Peyer's patch (tissue), 4 donors: ENCODE measurements around the gene PABPN1L. TPM values are rescaled to one million over a fixed set of nuclear protein-coding genes. Genes with fewer than 3 reads are reported as not detected.
A peak's percentile ranks its signal among the peaks of the same experiment; 100 is the strongest.

Experiments
- DNase-seq, 3 donors: peaks; one replicate each; pipeline ENCODE4 v3.0.0-alpha.2; 2017 to 2019
- H3K27ac ChIP-seq, 4 donors: fragments of 200-600 bp; sonication (generic); one replicate each; pipeline ENCODE4 v1.5.1; 2016 to 2019
- H3K27me3 ChIP-seq, 2 donors: fragments of 200-600 bp; sonication (generic); one replicate each; pipeline ENCODE4 v1.5.1; 2019
- H3K36me3 ChIP-seq, 3 donors: fragments of 200-600 bp; sonication (generic); one replicate each; pipeline ENCODE4 v1.5.1; 2016 to 2019
- H3K4me1 ChIP-seq, 4 donors: fragments of 200-600 bp; sonication (generic); one replicate each; pipeline ENCODE4 v1.5.1; 2016 to 2019
- H3K4me3 ChIP-seq, 4 donors: fragments of 200-600 bp; sonication (generic); 1 replicate in 3 of 4; 2 replicates in 1 of 4; pipeline ENCODE4 v1.5.1; 2016 to 2019; ENCODE audit warnings: mild to moderate bottlenecking in 1 of 4
- H3K9me3 ChIP-seq, 4 donors: fragments of 200-600 bp; sonication (generic); one replicate each; pipeline ENCODE4 v1.5.1; 2016 to 2019; ENCODE audit warnings: mild to moderate bottlenecking in 1 of 4
- POLR2A ChIP-seq, 2 donors: fragments of 450-650 bp; IDR thresholded peaks; one replicate each; pipeline ENCODE4 v1.5.1; 2017; ENCODE audit warnings: antibody characterized with exemption in 2 of 2, mild to moderate bottlenecking in 2 of 2, moderate library complexity in 2 of 2
- total RNA-seq, 4 donors: library from RNA; depleted of rRNA; stranded (reverse); fragments of >200 nt; gene quantifications; one replicate each; pipeline ENCODE4 v1.1.0, GENCODE V29; 2016
- TF ChIP-seq, protein P1 (sequence below), 6 experiments: fragments of 450-650 bp in 4 of 6; fragments of 200-600 bp in 2 of 6; sonication (generic) in 1 of 6; IDR thresholded peaks; one replicate each; pipeline ENCODE4 v1.5.1; 2017 to 2019; ENCODE audit warnings: antibody characterized with exemption in 6 of 6, mild to moderate bottlenecking in 3 of 6, moderate library complexity in 1 of 6

The PABPN1L gene
- total RNA-seq, 4 donors from 2014 or later = not detected

DNA sequence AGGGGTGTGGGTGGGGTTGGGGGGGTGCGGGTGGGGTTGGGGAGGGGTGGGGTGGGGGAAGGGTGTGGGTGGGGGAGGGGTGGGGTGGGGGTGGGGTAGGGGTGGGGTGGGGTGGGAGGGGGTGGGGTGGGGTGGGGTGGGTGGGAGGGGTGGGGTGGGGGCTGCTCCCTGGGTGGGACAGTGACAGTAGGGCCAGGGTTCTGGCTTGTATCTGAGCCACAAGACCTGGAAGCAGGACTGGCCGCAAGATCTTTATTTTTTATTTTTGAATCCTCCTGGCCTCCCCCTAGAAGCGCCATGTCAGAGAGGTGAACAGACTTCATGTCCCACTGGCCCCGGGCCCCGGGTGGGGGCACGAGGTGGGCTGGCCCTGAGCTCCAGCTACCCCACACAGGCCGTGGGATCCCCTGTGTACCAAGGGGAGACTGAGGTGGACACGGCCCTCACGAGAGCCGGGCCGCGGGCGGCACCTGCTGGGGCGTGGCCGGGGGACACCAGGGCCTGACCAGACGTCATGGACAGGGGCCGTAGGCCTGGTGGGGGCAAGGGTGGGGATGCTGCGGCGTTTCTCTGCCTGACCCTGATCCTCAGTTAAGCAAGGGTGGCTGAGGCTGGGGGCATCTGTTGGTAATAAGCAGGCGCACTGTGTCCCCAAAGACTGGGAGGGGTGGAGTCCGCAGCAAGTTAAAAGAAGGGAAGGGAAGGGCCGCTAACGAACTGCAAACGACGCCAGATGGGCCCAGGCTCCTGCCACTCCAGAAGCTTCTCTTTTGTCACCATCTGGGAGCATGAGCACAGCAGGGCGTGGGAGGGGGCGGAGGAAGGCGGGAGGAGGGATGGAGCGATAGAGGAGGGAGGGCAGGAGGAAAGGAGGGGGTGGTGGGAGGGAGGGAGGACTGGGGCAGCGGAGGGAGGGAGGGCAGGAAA is 22.3 kb upstream of the PABPN1L start:
- Histone ChIP-seq H3K36me3 (peaks cover 0 to 14% (median 0%) of the 10 kb centered on the region in 3 donors), H3K27me3 (no peaks in the 10 kb centered on the region), H3K9me3 (no peaks in the 10 kb centered on the region), H3K27ac (peak overlapping the region in 1 of 4 donors; percentile 47), H3K4me3 (no peak overlapping the region), H3K4me1 (peaks cover 0 to 18% (median 0%) of the 10 kb centered on the region in 4 donors)
- TF ChIP-seq, protein P1, sequence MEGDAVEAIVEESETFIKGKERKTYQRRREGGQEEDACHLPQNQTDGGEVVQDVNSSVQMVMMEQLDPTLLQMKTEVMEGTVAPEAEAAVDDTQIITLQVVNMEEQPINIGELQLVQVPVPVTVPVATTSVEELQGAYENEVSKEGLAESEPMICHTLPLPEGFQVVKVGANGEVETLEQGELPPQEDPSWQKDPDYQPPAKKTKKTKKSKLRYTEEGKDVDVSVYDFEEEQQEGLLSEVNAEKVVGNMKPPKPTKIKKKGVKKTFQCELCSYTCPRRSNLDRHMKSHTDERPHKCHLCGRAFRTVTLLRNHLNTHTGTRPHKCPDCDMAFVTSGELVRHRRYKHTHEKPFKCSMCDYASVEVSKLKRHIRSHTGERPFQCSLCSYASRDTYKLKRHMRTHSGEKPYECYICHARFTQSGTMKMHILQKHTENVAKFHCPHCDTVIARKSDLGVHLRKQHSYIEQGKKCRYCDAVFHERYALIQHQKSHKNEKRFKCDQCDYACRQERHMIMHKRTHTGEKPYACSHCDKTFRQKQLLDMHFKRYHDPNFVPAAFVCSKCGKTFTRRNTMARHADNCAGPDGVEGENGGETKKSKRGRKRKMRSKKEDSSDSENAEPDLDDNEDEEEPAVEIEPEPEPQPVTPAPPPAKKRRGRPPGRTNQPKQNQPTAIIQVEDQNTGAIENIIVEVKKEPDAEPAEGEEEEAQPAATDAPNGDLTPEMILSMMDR (IDR thresholded peaks at IDR 0.05) = no peak
- TF ChIP-seq POLR2A (IDR thresholded peaks at IDR 0.05) = no peak
- no peak for DNase-seq

DNA sequence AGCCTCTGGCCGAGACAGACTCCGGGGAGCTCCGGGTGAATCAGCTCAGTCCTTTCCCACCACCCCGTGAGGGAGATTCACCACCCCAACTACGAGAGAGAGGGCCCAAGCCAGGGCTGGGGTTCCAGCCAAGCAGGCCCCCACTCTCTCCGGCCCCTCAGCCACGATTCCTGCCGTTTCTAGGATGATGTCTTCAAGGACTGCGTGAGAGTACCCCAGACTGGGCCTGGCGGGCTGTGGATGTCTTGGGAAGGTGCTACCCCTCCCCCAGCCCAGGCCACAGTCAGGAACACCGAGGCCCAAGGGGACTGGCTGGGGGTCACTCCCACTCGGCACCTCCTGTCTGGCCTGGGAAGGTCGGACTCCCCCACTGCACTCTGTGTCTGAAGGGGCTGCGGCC is 21.6 kb upstream of the PABPN1L start:
- Histone ChIP-seq H3K27me3 (no peaks in the 10 kb centered on the region), H3K9me3 (no peaks in the 10 kb centered on the region), H3K27ac (peak overlapping the region in 2 of 4 donors; percentile 47 to 65), H3K36me3 (peaks cover 0 to 14% (median 0%) of the 10 kb centered on the region in 3 donors), H3K4me3 (no peak overlapping the region), H3K4me1 (peaks cover 0 to 18% (median 0%) of the 10 kb centered on the region in 4 donors)
- TF ChIP-seq, protein P1 (IDR thresholded peaks at IDR 0.05) = no peak
- no peak for TF ChIP-seq POLR2A (IDR thresholded peaks at IDR 0.05)
- no peak for DNase-seq

DNA sequence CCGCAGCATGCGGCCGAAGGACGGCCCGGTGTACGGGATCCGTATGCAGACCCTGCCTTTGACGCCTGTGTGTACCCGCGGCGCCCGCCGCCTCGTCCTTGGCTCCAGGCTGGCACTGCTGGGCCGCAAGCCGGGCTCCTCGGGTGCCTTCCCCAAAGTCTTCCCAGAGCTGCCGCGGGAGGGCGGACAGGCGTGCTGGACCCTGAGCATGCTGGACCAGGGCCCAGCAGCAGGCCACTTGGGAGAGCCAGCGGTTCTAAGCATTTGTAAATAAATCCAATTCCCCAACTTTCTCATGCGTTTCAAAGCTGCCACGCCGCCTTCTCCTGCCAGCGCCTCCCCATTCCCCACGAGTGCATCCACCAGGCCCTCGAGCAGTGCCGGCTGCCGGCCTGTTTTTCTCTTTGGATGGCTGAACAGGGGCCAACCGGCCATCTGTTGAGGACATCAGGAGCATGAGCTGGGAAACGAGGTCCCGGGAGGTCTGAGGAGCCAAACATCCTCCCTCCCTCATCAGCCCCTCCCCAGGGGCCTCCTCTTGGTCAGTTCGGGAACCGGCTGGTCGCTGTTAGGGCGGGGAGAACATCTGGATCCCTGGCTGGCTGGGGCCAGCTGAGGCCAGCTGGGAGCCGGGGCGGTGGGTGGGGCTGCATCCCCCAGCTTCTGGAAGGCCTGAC is 20.5 kb upstream of the PABPN1L start:
- no peak overlapping the region for H3K4me3 ChIP-seq
- DNase-seq = peak; percentile 26 to 75 (median 61)
- H3K4me1 ChIP-seq = peaks cover 0 to 21% (median 0%) of the 10 kb centered on the region in 4 donors
- no peaks in the 10 kb centered on the region for H3K27me3 ChIP-seq
- TF ChIP-seq POLR2A (IDR thresholded peaks at IDR 0.05) = no peak
- TF ChIP-seq, protein P1 (IDR thresholded peaks at IDR 0.05) = peak in 2 of 6 experiments; percentile 4
- H3K9me3 ChIP-seq = no peaks in the 10 kb centered on the region
- H3K27ac ChIP-seq = peak overlapping the region; percentile 18 to 65 (median 44)
- peaks cover 0 to 14% (median 0%) of the 10 kb centered on the region in 3 donors for H3K36me3 ChIP-seq

DNA sequence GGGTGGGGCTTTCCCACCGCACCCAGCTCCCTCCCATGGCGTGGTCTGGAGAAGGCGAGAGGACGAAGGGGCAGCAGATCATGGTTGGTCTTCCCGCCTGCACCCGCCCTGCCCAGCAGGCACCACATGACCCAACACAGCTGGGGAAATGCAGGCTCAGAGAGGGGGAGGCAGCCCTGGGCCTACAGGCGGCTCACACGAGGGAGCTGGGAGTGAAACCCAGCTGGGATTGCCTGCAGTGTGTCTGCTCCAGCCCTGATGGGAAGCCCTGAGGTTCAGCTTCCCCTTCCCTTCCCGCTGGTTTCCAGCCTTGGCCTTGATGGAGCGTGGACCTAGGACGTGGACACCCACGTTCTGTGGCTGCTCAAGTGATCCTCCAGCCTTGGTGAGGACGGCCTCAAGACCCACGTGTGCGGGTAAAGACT is 20.0 kb upstream of the PABPN1L start:
- peak overlapping the region in 3 of 4 donors; percentile 42 to 65 (median 47) for H3K27ac ChIP-seq
- H3K36me3 ChIP-seq = peaks cover 0 to 14% (median 0%) of the 10 kb centered on the region in 3 donors
- peaks cover 0 to 27% (median 0%) of the 10 kb centered on the region in 4 donors for H3K4me1 ChIP-seq
- H3K4me3 ChIP-seq = no peak overlapping the region
- no peak for TF ChIP-seq POLR2A (IDR thresholded peaks at IDR 0.05)
- TF ChIP-seq, protein P1 (IDR thresholded peaks at IDR 0.05) = no peak
- H3K27me3 ChIP-seq = no peaks in the 10 kb centered on the region
- no peak for DNase-seq
- H3K9me3 ChIP-seq = no peaks in the 10 kb centered on the region

DNA sequence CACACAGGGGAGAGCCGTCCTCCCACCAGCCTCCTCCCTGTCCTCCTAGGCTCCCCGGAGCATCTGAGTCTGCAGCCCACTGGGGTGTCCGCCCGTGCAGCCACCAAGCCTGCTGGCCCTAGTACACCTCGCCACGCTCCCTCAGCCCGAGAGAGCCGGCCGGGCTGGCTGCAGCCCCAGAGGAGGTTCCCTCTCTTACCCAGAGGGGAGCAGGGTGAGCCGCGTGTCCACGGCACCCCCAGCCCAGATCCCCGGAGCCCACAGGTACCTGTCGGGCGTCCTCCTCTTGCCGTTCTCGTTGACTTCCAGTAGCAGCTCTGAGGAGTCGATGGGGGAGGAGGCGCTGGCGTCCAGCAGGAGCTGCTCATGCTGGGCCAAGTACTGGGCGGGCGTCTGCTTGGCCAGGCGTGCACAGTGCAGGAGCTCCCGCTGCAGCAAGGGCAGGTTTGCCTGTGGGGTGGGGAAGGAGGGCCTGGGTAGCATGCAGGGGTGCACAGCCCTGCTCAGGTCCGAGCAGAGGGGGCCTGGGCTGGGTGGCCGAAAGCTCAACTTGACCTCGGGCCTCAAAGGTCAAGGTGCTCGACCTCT is 19.3 kb upstream of the PABPN1L start:
- no peak overlapping the region for H3K4me3 ChIP-seq
- peaks cover 0 to 15% (median 0%) of the 10 kb centered on the region in 3 donors for H3K36me3 ChIP-seq
- H3K27ac ChIP-seq = peak overlapping the region in 1 of 4 donors; percentile 47
- H3K27me3 ChIP-seq = no peaks in the 10 kb centered on the region
- DNase-seq = no peak
- TF ChIP-seq, protein P1 (IDR thresholded peaks at IDR 0.05) = no peak
- TF ChIP-seq POLR2A (IDR thresholded peaks at IDR 0.05) = no peak
- peaks cover 0 to 33% (median under 1%) of the 10 kb centered on the region in 4 donors for H3K4me1 ChIP-seq
- no peaks in the 10 kb centered on the region for H3K9me3 ChIP-seq
